Common myeloid progenitor, CD34-positive (primary cell): Measurements from ENCODE around the gene CLEC2A.
"Not testable (repeated sequence)": the region's sequence is repeated elsewhere in the genome, so short reads cannot be mapped to it uniquely, and the experiment has no call there.

Experiments
- CTCF ChIA-PET: fragments of 350-600 bp; sonication (Branson Sonifier 250); formaldehyde crosslinking; loops from one replicate; lab custom pipeline; 2021; ENCODE audit warnings: antibody characterized with exemption; lab: Charles Lee
- POLR2A ChIA-PET: fragments of 350-600 bp; sonication (Branson Sonifier 250); formaldehyde crosslinking; loops from one replicate; lab custom pipeline; 2021; ENCODE audit warnings: antibody characterized with exemption; lab: Charles Lee
- DNase-seq, 3 donors: peaks; one replicate each; pipeline versions ENCODE4 v3.0.0 to v3.0.0-alpha.2; 2013
- H3K27ac ChIP-seq, 2 experiments: 1 replicate in 1 of 2; 2 replicates in 1 of 2; pipeline ENCODE4 v1.7.0; 2013; ENCODE audit warnings: inconsistent platforms in 2 of 2, low read length in 2 of 2, mild to moderate bottlenecking in 2 of 2, low read depth in 1 of 2, moderate library complexity in 1 of 2; ENCODE audit not compliant: severe bottlenecking in 2 of 2, insufficient read depth in 1 of 2, poor library complexity in 1 of 2
- H3K27me3 ChIP-seq, 5 experiments: replicated peaks in 2 of 5; 1 replicate in 3 of 5; 2 replicates in 2 of 5; pipeline versions ENCODE4 v1.6.1 to v1.7.0; 2013; ENCODE audit warnings: low read length in 4 of 5, mild to moderate bottlenecking in 2 of 5, moderate library complexity in 2 of 5, inconsistent platforms in 1 of 5; ENCODE audit not compliant: insufficient read depth in 5 of 5, control insufficient read depth in 4 of 5
- H3K36me3 ChIP-seq, 4 experiments: 1 replicate in 2 of 4; 2 replicates in 2 of 4; pipeline versions ENCODE4 v1.6.1 to v1.7.0; 2013; ENCODE audit warnings: low read length in 3 of 4, control low read depth in 1 of 4, mild to moderate bottlenecking in 1 of 4; ENCODE audit not compliant: control insufficient read depth in 4 of 4, insufficient read depth in 4 of 4
- H3K4me1 ChIP-seq, 4 experiments: 1 replicate in 3 of 4; 2 replicates in 1 of 4; pipeline versions ENCODE4 v1.6.1 to v1.7.1; 2013; ENCODE audit warnings: low read length in 3 of 4, mild to moderate bottlenecking in 3 of 4, control low read depth in 1 of 4, inconsistent platforms in 1 of 4, moderate library complexity in 1 of 4; ENCODE audit not compliant: control insufficient read depth in 4 of 4, insufficient read depth in 4 of 4; ENCODE audit errors: control extremely low read depth in 1 of 4
- H3K4me3 ChIP-seq, 7 experiments: 1 replicate in 4 of 7; 2 replicates in 3 of 7; pipeline versions ENCODE4 v1.5.1 to v1.7.0; 2013; ENCODE audit warnings: mild to moderate bottlenecking in 7 of 7, low read length in 6 of 7, moderate library complexity in 6 of 7, inconsistent platforms in 2 of 7, low read depth in 2 of 7, control low read depth in 1 of 7; ENCODE audit not compliant: insufficient read depth in 4 of 7, control insufficient read depth in 1 of 7; ENCODE audit errors: extremely low read depth in 1 of 7
- H3K9me3 ChIP-seq, 5 experiments: 1 replicate in 4 of 5; 2 replicates in 1 of 5; pipeline versions ENCODE4 v1.6.1 to v1.7.1; 2013; ENCODE audit warnings: low read length in 4 of 5, mild to moderate bottlenecking in 2 of 5, inconsistent platforms in 1 of 5, low read depth in 1 of 5, moderate library complexity in 1 of 5; ENCODE audit not compliant: control insufficient read depth in 4 of 5, insufficient read depth in 2 of 5; ENCODE audit errors: control extremely low read depth in 1 of 5
- WGBS: methylation state at CpG from one replicate; pipeline ENCODE4 v1.1.5; 2013; ENCODE audit not compliant: insufficient coverage; 5-methylcytosine and 5-hydroxymethylcytosine counted together

CLEC2A gene

DNA sequence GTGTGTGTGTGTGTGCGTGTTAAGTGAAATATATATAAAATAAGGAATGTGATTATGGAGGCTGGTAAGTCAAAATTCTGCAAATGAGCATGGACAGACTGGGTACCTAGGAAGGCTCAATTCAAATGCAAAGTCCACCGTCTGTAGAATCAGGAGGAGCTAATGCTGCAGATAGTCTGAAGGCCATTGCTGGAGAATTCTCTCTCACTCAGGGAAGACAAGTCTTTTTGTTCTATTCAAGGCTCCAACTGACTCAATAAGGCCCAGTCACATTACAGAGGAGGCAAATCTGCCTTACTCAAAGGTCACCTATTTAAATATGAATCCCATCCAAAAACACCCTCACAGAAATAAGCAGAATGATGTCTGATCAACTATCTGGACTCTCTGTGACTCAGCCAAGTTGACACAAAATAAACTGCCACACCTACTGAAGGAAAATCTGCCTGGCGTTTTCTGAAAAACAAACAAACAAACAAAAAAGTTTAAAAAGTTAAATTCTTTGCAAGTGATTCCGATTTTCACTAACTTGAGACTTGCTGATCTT lies 51.6 kb downstream of the CLEC2A start:
- Histone ChIP-seq H3K4me3 (peak overlapping the region in 1 of 7 experiments; percentile 6), H3K9me3 (no peaks in the 10 kb centered on the region), H3K4me1 (peaks cover 0 to 16% (median 7%) of the 10 kb centered on the region in 4 experiments), H3K27ac (no peak overlapping the region), H3K36me3 (no peaks in the 10 kb centered on the region), H3K27me3 (no peaks in the 10 kb centered on the region)
- ChIA-PET CTCF (interaction anchor here (0.7 to 1.0 kb wide), 2 partner anchors 9 to 260 kb away, joined by 3 read pairs; no protein-coding TSS in a partner anchor), POLR2A (no interaction called here)
- WGBS: 93% methylated on average over 4 of the region's 4 CpGs
- no peak for DNase-seq

DNA sequence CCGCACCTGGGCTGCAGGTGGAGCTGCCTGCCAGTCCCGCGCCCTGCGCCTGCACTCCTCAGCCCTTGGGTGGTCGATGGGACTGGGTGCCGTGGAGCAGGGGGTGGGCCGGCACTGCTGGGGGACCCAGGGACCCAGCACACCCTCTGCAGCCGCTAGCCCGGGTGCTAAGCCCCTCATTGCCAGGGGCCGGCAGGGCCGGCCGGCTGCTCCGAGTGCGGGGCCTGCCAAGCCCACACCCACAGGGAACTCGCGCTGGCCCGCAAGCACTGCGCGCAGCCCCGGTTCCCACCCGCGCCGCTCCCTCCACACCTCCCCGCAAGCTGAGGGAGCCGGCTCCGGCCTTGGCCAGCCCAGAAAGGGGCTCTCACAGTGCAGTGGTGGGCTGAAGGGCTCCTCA lies 56.0 kb downstream of the CLEC2A start:
- H3K4me3 ChIP-seq, H3K36me3 ChIP-seq, DNase-seq, H3K27me3 ChIP-seq, H3K27ac ChIP-seq, POLR2A ChIA-PET, H3K9me3 ChIP-seq: not testable (repeated sequence)
- 98% methylated on average over 13 of the region's 26 CpGs for WGBS
- peaks cover 9 to 24% (median 11%) of the 10 kb centered on the region in 4 experiments for H3K4me1 ChIP-seq
- CTCF ChIA-PET: interaction anchor here (1.0 kb wide), 1 partner anchor 62 kb away, joined by 3 read pairs; no protein-coding TSS in a partner anchor

GRCh38 chr12:9872742-9873141 lies 59.4 kb downstream of the CLEC2A start:
- CTCF ChIA-PET: interaction anchor here (0.8 to 2.4 kb wide), 5 partner anchors 22 to 58 kb away, joined by 3 to 10 read pairs (median 3); no protein-coding TSS in a partner anchor
- POLR2A ChIA-PET: interaction anchor here (0.6 to 0.9 kb wide), 3 partner anchors 10 to 135 kb away, joined by 3 to 4 read pairs (median 3); no protein-coding TSS in a partner anchor
- WGBS: 89% methylated on average over 10 of the region's 11 CpGs
- H3K36me3 ChIP-seq: no peaks in the 10 kb centered on the region
- H3K4me3 ChIP-seq: no peak overlapping the region
- H3K27me3 ChIP-seq: no peaks in the 10 kb centered on the region
- peaks cover 14 to 27% (median 15%) of the 10 kb centered on the region in 4 experiments for H3K4me1 ChIP-seq
- no peak for DNase-seq
- H3K9me3 ChIP-seq: no peaks in the 10 kb centered on the region
- H3K27ac ChIP-seq: no peak overlapping the region

DNA sequence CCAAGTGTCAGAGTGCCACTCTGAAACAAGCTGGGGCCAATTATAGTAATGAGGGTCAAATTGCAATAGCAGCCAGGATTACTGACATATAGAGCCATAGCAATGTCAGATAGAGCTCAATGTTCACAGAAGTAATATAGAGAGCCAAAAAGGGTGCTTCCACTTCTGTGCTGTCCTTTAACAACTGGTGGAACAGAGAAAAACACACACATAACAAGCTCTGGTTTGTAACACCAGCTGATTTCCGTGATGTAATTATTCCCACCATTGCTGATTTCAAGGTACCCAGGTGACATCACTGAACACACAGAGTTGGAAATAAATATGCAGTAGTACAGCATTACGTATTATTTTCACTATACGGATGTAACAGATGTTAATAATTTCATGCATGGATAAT lies 60.0 kb downstream of the CLEC2A start:
- peak in 2 of 3 donors; percentile 46 to 64 for DNase-seq
- ChIA-PET CTCF (interaction anchor here (0.8 to 2.4 kb wide), 6 partner anchors 8 to 57 kb away, joined by 3 to 10 read pairs (median 3); no protein-coding TSS in a partner anchor), POLR2A (interaction anchor here (0.6 to 0.9 kb wide), 4 partner anchors 11 to 135 kb away, joined by 3 to 4 read pairs (median 3); no protein-coding TSS in a partner anchor)
- no CpG with 5 or more reads among the region's 3 CpGs for WGBS
- Histone ChIP-seq H3K4me3 (peak overlapping the region in 2 of 7 experiments; percentile 8 to 40), H3K27ac (peak overlapping the region in 1 of 2 experiments; percentile 98), H3K36me3 (no peaks in the 10 kb centered on the region), H3K27me3 (no peaks in the 10 kb centered on the region), H3K4me1 (peaks cover 14 to 27% (median 15%) of the 10 kb centered on the region in 4 experiments), H3K9me3 (no peaks in the 10 kb centered on the region)

DNA sequence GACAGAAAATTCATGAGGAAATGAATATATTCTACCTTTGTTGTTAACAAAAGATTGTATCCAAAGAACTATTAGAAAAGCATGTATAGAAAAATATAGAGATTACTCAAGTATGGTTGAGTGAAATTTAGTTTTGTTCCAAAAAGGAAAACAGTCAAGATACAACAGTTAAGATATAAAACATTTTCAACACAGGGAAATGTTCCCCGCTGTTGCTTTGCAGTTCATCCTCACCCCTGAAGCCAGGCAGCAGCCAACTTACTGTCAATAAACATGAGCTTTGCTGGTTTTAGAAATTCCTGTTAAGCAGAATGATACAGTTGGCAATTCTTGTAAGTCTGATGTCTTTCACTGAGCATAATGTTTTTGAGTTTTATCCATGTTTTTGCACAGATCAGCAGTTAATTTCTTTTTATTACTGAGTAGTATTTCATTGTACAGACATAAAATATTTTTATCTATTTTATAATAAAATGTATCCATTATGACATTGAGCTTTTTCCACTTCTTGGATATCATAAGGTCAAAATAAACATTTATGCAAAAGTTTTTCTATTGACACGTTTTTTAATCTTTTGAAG lies 61.8 kb downstream of the CLEC2A start:
- POLR2A ChIA-PET: no interaction called here
- Histone ChIP-seq H3K27me3 (no peaks in the 10 kb centered on the region), H3K36me3 (no peaks in the 10 kb centered on the region), H3K4me3 (peak overlapping the region in 6 of 7 experiments; percentile 71 to 99 (median 86)), H3K27ac (peak overlapping the region; percentile 94 to 98), H3K9me3 (no peaks in the 10 kb centered on the region), H3K4me1 (peaks cover 17 to 35% (median 24%) of the 10 kb centered on the region in 4 experiments)
- WGBS: no CpG with 5 or more reads among the region's 2 CpGs
- DNase-seq: peak in 2 of 3 donors; percentile 38 to 53
- CTCF ChIA-PET: interaction anchor here (1.4 kb wide), 1 partner anchor 16 kb away, joined by 4 read pairs; no protein-coding TSS in a partner anchor

DNA sequence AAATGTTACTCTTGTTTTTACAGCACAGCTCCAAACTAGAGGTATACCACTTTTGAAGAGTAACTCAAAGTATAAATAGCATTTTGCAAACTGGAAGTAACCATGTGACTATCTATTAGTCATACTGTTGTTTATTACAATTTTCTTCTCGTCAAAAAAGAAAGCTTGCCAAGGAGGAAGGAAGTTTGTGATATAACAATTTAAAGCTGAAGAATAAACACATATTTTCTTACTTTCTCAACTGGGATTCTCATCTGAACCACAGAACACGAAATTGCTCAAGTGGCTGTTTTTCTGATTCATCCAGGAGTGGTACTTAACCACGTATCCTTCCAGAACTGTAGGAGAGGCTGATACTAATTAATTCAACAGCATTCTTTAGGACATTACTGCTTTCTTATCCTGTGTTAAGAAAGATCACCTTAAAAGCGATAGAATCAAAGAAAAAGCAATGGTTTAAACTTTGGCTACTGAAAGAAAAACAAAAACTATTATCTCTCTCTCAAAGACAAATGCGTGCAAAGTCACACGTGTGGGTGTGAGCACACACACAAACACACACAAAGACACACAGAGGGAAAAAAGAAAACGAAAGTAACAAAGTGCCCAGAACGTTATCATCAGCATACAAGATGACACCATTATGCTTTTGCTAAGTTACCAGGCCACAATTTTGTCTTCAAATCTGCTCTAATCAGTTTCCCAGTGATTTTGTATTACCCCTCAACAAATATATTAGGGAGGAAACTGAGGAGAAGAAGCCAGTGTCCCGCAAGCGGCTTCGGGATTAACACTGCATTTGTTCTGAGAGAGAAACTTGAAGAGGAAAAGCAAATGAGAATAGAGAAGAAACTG lies 62.6 kb downstream of the CLEC2A start, which contains the start of gene CLEC2B:
CLEC2B (minus strand) TSS at position 48 of the 855 bp plus-strand sequence.
- ChIA-PET CTCF (interaction anchor here (0.8 to 1.9 kb wide), 2 partner anchors 35 to 55 kb away, joined by 3 to 7 read pairs; no protein-coding TSS in a partner anchor), POLR2A (no interaction called here)
- Histone ChIP-seq H3K36me3 (peaks cover 0 to 2% (median 0%) of the 10 kb centered on the region in 4 experiments), H3K4me1 (peaks cover 17 to 39% (median 31%) of the 10 kb centered on the region in 4 experiments), H3K27ac (peak within 1 kb of the TSS; percentile 94 to 98), H3K4me3 (peak within 1 kb of the TSS in 6 of 7 experiments; percentile 71 to 99 (median 86)), H3K9me3 (no peaks in the 10 kb centered on the region), H3K27me3 (no peaks in the 10 kb centered on the region)
- DNase-seq: peak; percentile 69 to 93 (median 88)
- 0% methylated on average over 2 of the region's 11 CpGs for WGBS
